ENCODE data around the gene IFT25. TPM values are rescaled to one million over a fixed set of nuclear protein-coding genes. Genes with fewer than 3 reads are reported as not detected.

IFT25 gene
- total RNA-seq, 1 donor from 2014 or later, result 9.7 TPM

DNA sequence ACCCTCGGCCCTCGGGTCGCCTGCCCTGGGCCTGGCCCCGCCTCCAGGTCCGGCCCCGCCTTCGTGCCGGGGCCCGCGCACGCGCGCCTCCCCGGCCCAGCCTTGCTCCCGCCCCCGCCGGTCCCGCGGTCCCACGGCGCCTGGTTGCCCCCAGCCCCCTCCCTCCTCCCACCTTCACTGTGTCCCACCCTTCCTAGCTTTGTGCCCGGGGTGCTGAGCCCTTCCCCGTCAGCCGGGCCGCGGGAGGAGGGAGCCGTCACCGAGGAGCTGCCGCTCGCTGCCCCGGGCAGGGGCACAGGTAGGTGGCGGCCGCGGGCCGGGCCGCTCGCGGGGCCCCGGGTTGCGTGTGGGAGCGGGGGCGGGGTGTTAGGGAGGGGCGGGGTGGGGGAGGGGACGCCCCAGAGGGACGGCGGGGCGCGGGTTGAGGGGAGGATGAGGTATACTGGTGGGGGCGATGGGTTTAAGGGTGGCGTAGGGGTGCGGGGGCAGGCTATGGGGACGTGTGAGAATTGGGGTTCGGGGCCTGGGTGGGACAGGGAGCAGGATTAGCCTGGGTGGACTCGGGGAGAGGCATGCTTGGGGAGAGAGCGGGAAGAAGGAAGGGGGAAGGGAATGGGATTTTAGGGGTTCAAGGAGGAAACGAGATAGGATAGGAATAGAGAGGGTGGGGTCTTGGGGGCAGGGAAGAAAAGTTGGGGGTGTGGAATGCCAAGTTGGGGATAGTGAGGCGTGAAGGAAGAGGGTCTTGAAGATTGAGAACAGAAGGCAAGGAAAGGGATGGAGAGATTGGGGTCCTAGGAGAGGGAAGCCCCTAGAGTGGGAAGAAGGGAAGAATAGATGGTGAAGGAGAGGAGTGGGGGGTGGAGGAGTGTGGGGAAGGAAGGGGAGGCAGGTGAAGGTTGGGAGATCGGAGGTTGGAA, 1.0 kb upstream of the IFT25 start, which contains the start of gene LRRC42:
TSS of gene LRRC42 (plus strand) at position 99 of the 920 bp plus-strand sequence. CDS start 5,650 bp downstream, outside the sequence.
- Histone ChIP-seq H3K4me3 (ENCODE audit: low read depth, low read length) (peak within 1 kb of the TSS; percentile 96), H3K27me3 (ENCODE audit: control insufficient read depth, insufficient read depth, low read length) (no peaks in the 10 kb centered on the region), H3K36me3 (ENCODE audit: control insufficient read depth, insufficient read depth, low read length) (peaks cover 4% of the 10 kb centered on the region)
- no peak for DNase-seq (ENCODE audit: low read depth)
- TF ChIP-seq, protein P1, sequence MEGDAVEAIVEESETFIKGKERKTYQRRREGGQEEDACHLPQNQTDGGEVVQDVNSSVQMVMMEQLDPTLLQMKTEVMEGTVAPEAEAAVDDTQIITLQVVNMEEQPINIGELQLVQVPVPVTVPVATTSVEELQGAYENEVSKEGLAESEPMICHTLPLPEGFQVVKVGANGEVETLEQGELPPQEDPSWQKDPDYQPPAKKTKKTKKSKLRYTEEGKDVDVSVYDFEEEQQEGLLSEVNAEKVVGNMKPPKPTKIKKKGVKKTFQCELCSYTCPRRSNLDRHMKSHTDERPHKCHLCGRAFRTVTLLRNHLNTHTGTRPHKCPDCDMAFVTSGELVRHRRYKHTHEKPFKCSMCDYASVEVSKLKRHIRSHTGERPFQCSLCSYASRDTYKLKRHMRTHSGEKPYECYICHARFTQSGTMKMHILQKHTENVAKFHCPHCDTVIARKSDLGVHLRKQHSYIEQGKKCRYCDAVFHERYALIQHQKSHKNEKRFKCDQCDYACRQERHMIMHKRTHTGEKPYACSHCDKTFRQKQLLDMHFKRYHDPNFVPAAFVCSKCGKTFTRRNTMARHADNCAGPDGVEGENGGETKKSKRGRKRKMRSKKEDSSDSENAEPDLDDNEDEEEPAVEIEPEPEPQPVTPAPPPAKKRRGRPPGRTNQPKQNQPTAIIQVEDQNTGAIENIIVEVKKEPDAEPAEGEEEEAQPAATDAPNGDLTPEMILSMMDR (IDR thresholded peaks at IDR 0.05; ENCODE audit: insufficient read depth, low read length, severe bottlenecking), result peak; percentile 49
- no peak for FAIRE-seq

DNA sequence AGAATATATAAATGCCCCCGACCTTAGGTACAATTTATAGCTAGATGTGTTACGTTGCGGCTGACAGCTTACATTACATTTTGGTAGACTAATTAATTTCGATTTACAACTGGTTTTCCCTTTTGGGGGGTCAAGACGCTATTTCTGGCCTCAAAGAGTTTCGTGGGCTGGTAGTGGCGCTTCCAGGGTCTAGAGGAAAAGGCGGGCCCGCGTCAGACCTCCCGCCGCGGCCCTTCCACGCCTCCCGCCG, 391 bp downstream of the IFT25 start:
- no peaks in the 10 kb centered on the region for H3K27me3 ChIP-seq (ENCODE audit: control insufficient read depth, insufficient read depth, low read length)
- peak overlapping the region; percentile 96 for H3K4me3 ChIP-seq (ENCODE audit: low read depth, low read length)
- DNase-seq (ENCODE audit: low read depth) (peak; percentile 10), FAIRE-seq (no peak)
- TF ChIP-seq, protein P1 (IDR thresholded peaks at IDR 0.05; ENCODE audit: insufficient read depth, low read length, severe bottlenecking), result no peak
- H3K36me3 ChIP-seq (ENCODE audit: control insufficient read depth, insufficient read depth, low read length), result peaks cover 4% of the 10 kb centered on the region

DNA sequence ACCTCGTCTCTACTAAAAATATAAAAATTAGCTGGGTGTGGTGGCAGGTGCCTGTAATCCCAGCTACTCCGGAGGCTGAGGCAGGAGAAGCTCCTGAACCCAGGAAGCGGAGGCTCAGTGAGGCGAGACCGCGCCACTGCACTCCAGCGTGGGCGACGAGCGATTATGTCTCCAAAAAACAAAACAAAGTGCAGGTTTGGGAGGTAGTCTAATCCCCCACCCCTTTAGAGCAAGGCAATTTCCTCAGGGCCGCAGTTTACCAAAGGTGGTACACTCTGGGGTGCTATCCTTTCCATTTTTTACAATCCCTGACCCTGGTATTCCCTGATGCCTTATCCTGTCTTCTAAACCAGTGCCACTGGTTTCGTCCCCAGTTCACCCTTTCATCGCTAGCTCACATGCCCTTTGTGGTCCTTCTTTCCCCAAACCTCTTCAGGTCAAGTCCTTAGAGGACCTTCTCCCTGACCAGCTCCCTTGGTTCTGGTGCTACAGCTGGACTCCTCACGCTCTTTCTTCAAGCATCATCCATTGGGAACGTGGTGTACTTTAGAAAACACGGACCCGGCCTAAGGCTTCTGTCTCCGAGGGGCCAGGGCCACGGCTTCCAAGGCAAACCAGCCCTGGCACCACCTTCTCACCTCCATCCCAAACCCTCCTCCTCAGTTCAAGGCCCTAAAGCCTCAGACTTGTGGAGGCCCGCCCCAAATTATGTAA, 873 bp downstream of the IFT25 start:
- DNase-seq (ENCODE audit: low read depth) (no peak), FAIRE-seq (no peak)
- Histone ChIP-seq H3K4me3 (ENCODE audit: low read depth, low read length) (peak overlapping the region; percentile 96), H3K36me3 (ENCODE audit: control insufficient read depth, insufficient read depth, low read length) (peaks cover 3% of the 10 kb centered on the region), H3K27me3 (ENCODE audit: control insufficient read depth, insufficient read depth, low read length) (no peaks in the 10 kb centered on the region)
- TF ChIP-seq, protein P1 (IDR thresholded peaks at IDR 0.05; ENCODE audit: insufficient read depth, low read length, severe bottlenecking), result no peak

DNA sequence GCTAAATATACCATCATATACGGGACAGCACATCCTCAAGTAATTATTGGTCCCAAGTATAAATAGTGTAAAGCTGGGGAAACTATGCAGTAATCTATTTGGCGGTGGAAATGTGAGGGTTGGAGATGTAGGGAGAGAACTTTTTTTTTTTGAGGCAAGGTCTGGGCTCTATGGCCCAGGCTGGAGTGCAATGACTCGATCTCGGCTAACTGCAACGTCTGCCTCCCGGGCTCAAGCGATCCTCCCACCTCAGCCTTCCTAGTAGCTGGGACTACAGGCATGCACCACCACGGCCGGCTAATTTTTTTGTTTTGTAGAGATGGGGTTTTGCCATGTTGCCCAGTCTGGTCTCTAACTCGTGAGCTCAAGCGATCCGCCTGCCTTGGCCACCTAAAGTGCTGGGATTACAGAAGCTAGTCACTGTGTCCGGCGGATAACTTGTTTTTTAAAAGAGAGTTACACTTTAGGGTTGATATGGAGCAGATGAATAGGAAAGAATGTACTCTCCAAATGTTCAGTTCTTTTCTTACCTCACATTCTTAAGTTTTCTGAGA, 1.9 kb downstream of the IFT25 start:
- FAIRE-seq (peak; percentile 13), DNase-seq (ENCODE audit: low read depth) (no peak)
- Histone ChIP-seq H3K4me3 (ENCODE audit: low read depth, low read length) (no peak overlapping the region), H3K27me3 (ENCODE audit: control insufficient read depth, insufficient read depth, low read length) (no peaks in the 10 kb centered on the region), H3K36me3 (ENCODE audit: control insufficient read depth, insufficient read depth, low read length) (no peaks in the 10 kb centered on the region)
- TF ChIP-seq, protein P1 (IDR thresholded peaks at IDR 0.05; ENCODE audit: insufficient read depth, low read length, severe bottlenecking), result no peak

DNA sequence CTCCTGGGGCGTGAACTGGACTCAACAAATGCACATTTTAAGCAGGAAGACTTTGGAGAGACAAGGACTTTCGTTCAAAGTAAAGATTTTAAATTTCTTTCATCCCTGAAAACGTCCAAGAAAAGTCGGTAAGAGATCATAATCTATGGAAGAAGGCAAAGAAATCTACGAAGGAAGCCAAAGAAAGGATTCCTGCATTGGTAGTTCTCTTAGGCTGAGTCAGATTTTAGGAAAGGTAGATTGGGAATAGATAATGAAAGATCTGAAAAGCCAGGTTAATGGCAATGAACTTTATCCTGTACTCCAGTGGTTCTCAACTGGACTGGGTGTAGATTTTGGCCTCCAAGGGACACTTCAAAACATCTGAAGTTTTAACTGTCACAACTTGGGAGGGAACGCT, 2.4 kb downstream of the IFT25 start:
- FAIRE-seq (no peak), DNase-seq (ENCODE audit: low read depth) (no peak)
- Histone ChIP-seq H3K4me3 (ENCODE audit: low read depth, low read length) (no peak overlapping the region), H3K27me3 (ENCODE audit: control insufficient read depth, insufficient read depth, low read length) (no peaks in the 10 kb centered on the region), H3K36me3 (ENCODE audit: control insufficient read depth, insufficient read depth, low read length) (no peaks in the 10 kb centered on the region)
- TF ChIP-seq, protein P1 (IDR thresholded peaks at IDR 0.05; ENCODE audit: insufficient read depth, low read length, severe bottlenecking), result no peak

Data from bronchial epithelial cell (primary cell).